GM12878 (cell line): Measurements from ENCODE around the gene GMPPA. TPM values are rescaled to one million over a fixed set of nuclear protein-coding genes. Genes with fewer than 3 reads are reported as not detected.

Experiments
- ATAC-seq: fragments of 200-7000 bp; cut with Tn5 transposase; 3 replicates; pipeline ENCODE4 v1.9.1; 2020; ENCODE audit warnings: mild to moderate bottlenecking, moderate library complexity
- BruUV-seq: library from RNA; stranded (reverse); fragments of 400-500 nt; replicated peaks from 2 replicates; lab custom pipeline; 2021; lab: Mats Ljungman, UMichigan
- CTCF ChIA-PET: fragments of 300-600 bp; sonication (Branson Sonifier 250); formaldehyde crosslinking; extraction: SDS; loops from one replicate; lab custom pipeline; 2021; ENCODE audit warnings: inconsistent platforms; lab: Yijun Ruan, JAX
- POLR2A ChIA-PET: fragments of 350-600 bp; formaldehyde crosslinking; extraction: SDS; loops from one replicate; lab custom pipeline; 2021; ENCODE audit warnings: inconsistent platforms; lab: Charles Lee
- RAD21 ChIA-PET: fragments of 300-600 bp; sonication (Branson Sonifier 250); formaldehyde crosslinking; loops from one replicate; lab custom pipeline; 2023; ENCODE audit warnings: antibody characterized with exemption; ENCODE audit not compliant: unreplicated experiment; lab: Charles Lee
- SMC1A ChIA-PET: fragments of 300-600 bp; sonication (Branson Sonifier 250); formaldehyde crosslinking; loops from one replicate; lab custom pipeline; 2023; ENCODE audit not compliant: unreplicated experiment, uncharacterized antibody; lab: Charles Lee
- DNase-seq: peaks from one replicate; pipeline ENCODE4 v3.0.0-alpha.2; 2011; ENCODE audit warnings: low read depth, low spot score
- FAIRE-seq: peaks from 3 replicates; lab custom pipeline; 2011; peaks lifted over from hg19 to GRCh38; lab: Jason Lieb, UNC
- H2AFZ ChIP-seq: 2 replicates; pipeline ENCODE4 v1.6.0; 2011; ENCODE audit warnings: low read depth, low read length, control low read depth; ENCODE audit not compliant: control insufficient read depth
- H3K27ac ChIP-seq: 2 replicates; pipeline ENCODE4 v1.5.1; 2011; ENCODE audit warnings: control low read depth; ENCODE audit not compliant: control insufficient read depth, insufficient read depth
- H3K27me3 ChIP-seq, 2 experiments: replicated peaks in 1 of 2; 2 replicates each; pipeline versions ENCODE4 v1.6.0 to v1.6.1; 2011; ENCODE audit warnings: low read length in 1 of 2; ENCODE audit not compliant: control insufficient read depth in 2 of 2, insufficient read depth in 2 of 2
- H3K36me3 ChIP-seq, 2 experiments: 2 replicates each; pipeline ENCODE4 v1.5.1; 2011; ENCODE audit warnings: low read length in 1 of 2; ENCODE audit not compliant: control insufficient read depth in 2 of 2, insufficient read depth in 2 of 2
- H3K4me1 ChIP-seq: 2 replicates; pipeline ENCODE4 v1.6.1; 2011; ENCODE audit warnings: mild to moderate bottlenecking, low read length, moderate library complexity, mixed read lengths; ENCODE audit not compliant: control insufficient read depth, insufficient read depth
- H3K4me2 ChIP-seq: 2 replicates; pipeline ENCODE4 v1.6.0; 2011; ENCODE audit warnings: control low read depth; ENCODE audit not compliant: control insufficient read depth, insufficient read depth
- H3K4me3 ChIP-seq: fragments of 200-600 bp; sonication (generic); 2 replicates; pipeline ENCODE4 v1.5.1; 2016
- H3K79me2 ChIP-seq: 2 replicates; pipeline ENCODE4 v1.6.0; 2011; ENCODE audit warnings: low read length; ENCODE audit not compliant: control insufficient read depth, insufficient read depth
- H3K9ac ChIP-seq: 2 replicates; pipeline ENCODE4 v1.8.0; 2011; ENCODE audit warnings: low read length, control low read depth, mixed read lengths; ENCODE audit not compliant: control insufficient read depth, insufficient read depth
- H3K9me3 ChIP-seq: replicated peaks from 3 replicates; pipeline ENCODE4 v1.5.1; 2011; ENCODE audit warnings: mild to moderate bottlenecking, low read length; ENCODE audit not compliant: control insufficient read depth, insufficient read depth
- H4K20me1 ChIP-seq: 2 replicates; pipeline ENCODE4 v1.6.0; 2011; ENCODE audit not compliant: control insufficient read depth, insufficient read depth
- CREM ChIP-seq: IDR thresholded peaks from 2 replicates; pipeline ENCODE4 v1.6.1; 2014; ENCODE audit warnings: antibody characterized with exemption, low read depth
- E2F4 ChIP-seq: IDR thresholded peaks from 2 replicates; pipeline ENCODE4 v1.6.1; 2012; ENCODE audit warnings: low read depth, low read length, improper control_type of control experiment
- MEF2A ChIP-seq: IDR thresholded peaks from 2 replicates; pipeline ENCODE4 v1.6.1; 2011; ENCODE audit warnings: low read depth, mild to moderate bottlenecking, low read length, moderate library complexity; ENCODE audit not compliant: insufficient read depth
- MLLT1 ChIP-seq: fragments of 450-650 bp; IDR thresholded peaks from 2 replicates; pipeline ENCODE4 v1.6.1; 2016; ENCODE audit warnings: mild to moderate bottlenecking
- NR2F1 ChIP-seq: fragments of 450-650 bp; conservative IDR thresholded peaks from 2 replicates; pipeline ENCODE4 v1.6.1; 2017; ENCODE audit warnings: mild to moderate bottlenecking
- PAX5 ChIP-seq: IDR thresholded peaks from 2 replicates; pipeline ENCODE4 v1.6.1; 2011; ENCODE audit warnings: low read depth, low read length, borderline replicate concordance
- RELA ChIP-seq: fragments of 450-650 bp; IDR thresholded peaks from 2 replicates; pipeline ENCODE4 v1.8.0; 2014; ENCODE audit warnings: borderline replicate concordance; ENCODE audit not compliant: partially characterized antibody
- SP1 ChIP-seq: IDR thresholded peaks from one replicate; pipeline ENCODE4 v1.6.1; 2011; ENCODE audit warnings: low read depth, low read length
- USF2 ChIP-seq: IDR thresholded peaks from 2 replicates; pipeline ENCODE4 v1.6.1; 2011; ENCODE audit warnings: low read depth, low read length, improper control_type of control experiment, borderline replicate concordance
- WGBS: methylation state at CpG from one replicate; pipeline ENCODE4 v1.1.6; 2016; ENCODE audit warnings: low lambda C conversion rate; ENCODE audit not compliant: insufficient replicate concordance, insufficient coverage; ENCODE audit errors: missing lambda C conversion rate; 5-methylcytosine and 5-hydroxymethylcytosine counted together
- in situ Hi-C: fragments of 300-500 bp; cut with MboI; formaldehyde crosslinking; loops from 9 replicates; pipeline ENCODE4 v1.14.3; 2018; ENCODE audit warnings: mixed read lengths
- intact Hi-C: fragments of 100-400 bp; cut with micrococcal nuclease; formaldehyde crosslinking; loops from one replicate; pipeline ENCODE4 v1.14.2; 2022; ENCODE audit not compliant: unreplicated experiment
- polyA plus RNA-seq, 11 experiments: library from polyadenylated mRNA; depleted of rRNA in 4 of 11; unstranded in 6 of 11; stranded (reverse) in 5 of 11; fragments of >200 nt; fragmentation: Nextera tagmentation in 4 of 11; fragmentation: Illumina TruSeq in 1 of 11; extraction: Ambion mirVana in 4 of 11; extraction: Trizol in 1 of 11; gene quantifications; 1 replicate in 1 of 11; 2 replicates in 10 of 11; pipeline versions ENCODE4 v1.2.1 to v1.2.3, GENCODE V29; 2011 to 2016; ENCODE audit warnings: inconsistent platforms in 2 of 11, missing spikeins in 2 of 11, low read depth in 1 of 11
- total RNA-seq, 4 experiments: library from RNA; depleted of rRNA in 3 of 4; stranded (reverse); fragments of >200 nt in 3 of 4; fragmentation: Illumina TruSeq in 1 of 4; extraction: Trizol in 1 of 4; gene quantifications; 2 replicates each; pipeline versions ENCODE4 v1.2.1 to v1.2.3, GENCODE V29; 2013 to 2021

GMPPA gene
- total and polyA plus RNA-seq, 10 of the 15 experiments (the other 5 are each of a cell fraction or from before 2014, with no cell fraction given) = 1.9 to 83.2 (median 45.0) TPM

GRCh38 chr2:219455581-219455980 lies 43.1 kb upstream of the GMPPA start:
- peaks cover 2% of the 10 kb centered on the region in 2 experiments; a peak in 2 of 4 replicates for H3K27me3 ChIP-seq
- POLR2A ChIA-PET = no interaction called here
- H3K9ac ChIP-seq = no peak overlapping the region
- H3K79me2 ChIP-seq = no peaks in the 10 kb centered on the region
- no peak for TF ChIP-seq PAX5
- no peak for TF ChIP-seq MLLT1
- no peak for TF ChIP-seq E2F4
- no peak for TF ChIP-seq USF2
- TF ChIP-seq SP1 = no peak
- TF ChIP-seq NR2F1 = no peak
- TF ChIP-seq RELA = no peak
- TF ChIP-seq CREM = no peak
- TF ChIP-seq MEF2A = no peak
- H3K4me3 ChIP-seq = no peak overlapping the region
- no peak for FAIRE-seq
- in situ Hi-C loops (no loop called here), intact Hi-C loops (no loop called here)
- no peak for ATAC-seq
- H3K4me2 ChIP-seq = no peak overlapping the region
- H4K20me1 ChIP-seq = no peaks in the 10 kb centered on the region
- no TSS peak for BruUV-seq
- SMC1A ChIA-PET = interaction anchor here (0.5 to 1.3 kb wide), 3 partner anchors 15 to 75 kb away, joined by 3 to 4 read pairs (median 3); no protein-coding TSS in a partner anchor
- no peak for DNase-seq
- no peak overlapping the region for H3K27ac ChIP-seq
- H2AFZ ChIP-seq = no peak overlapping the region
- RAD21 ChIA-PET = no interaction called here
- CTCF ChIA-PET = interaction anchor here (1.3 kb wide), 1 partner anchor 86 kb away, joined by 3 read pairs; no protein-coding TSS in a partner anchor
- no peaks in the 10 kb centered on the region for H3K4me1 ChIP-seq
- under 1% methylated on average over 6 of the region's 6 CpGs for WGBS
- H3K36me3 ChIP-seq = no peaks in the 10 kb centered on the region
- H3K9me3 ChIP-seq = no peaks in the 10 kb centered on the region
